H9 (cell line): ENCODE measurements around the gene FICD. TPM values are rescaled to one million over a fixed set of nuclear protein-coding genes. Genes with fewer than 3 reads are reported as not detected.

Experiments
- DNase-seq: peaks from one replicate; pipeline ENCODE4 v3.0.0-alpha.2; 2017
- H2AFZ ChIP-seq: one replicate; pipeline ENCODE4 v1.6.1; 2013; ENCODE audit warnings: mild to moderate bottlenecking, low read length, control low read depth, moderate library complexity
- H2AK5ac ChIP-seq: 2 replicates; pipeline ENCODE4 v1.6.1; 2013; ENCODE audit warnings: low read length, control low read depth, mixed read lengths; ENCODE audit not compliant: insufficient read length
- H2BK120ac ChIP-seq: one replicate; pipeline ENCODE4 v1.6.1; 2013; ENCODE audit warnings: low read depth, mild to moderate bottlenecking, low read length, control low read depth, inconsistent platforms; ENCODE audit not compliant: poor library complexity, severe bottlenecking
- H2BK12ac ChIP-seq: 2 replicates; pipeline ENCODE4 v1.6.1; 2013; ENCODE audit warnings: low read length, control low read depth, mixed read lengths, low read depth; ENCODE audit not compliant: insufficient read length
- H2BK15ac ChIP-seq: 2 replicates; pipeline ENCODE4 v1.6.1; 2013; ENCODE audit warnings: low read depth, low read length, control low read depth
- H2BK20ac ChIP-seq: one replicate; pipeline ENCODE4 v1.6.1; 2013; ENCODE audit warnings: low read depth, mild to moderate bottlenecking, low read length, control low read depth, inconsistent platforms; ENCODE audit not compliant: poor library complexity, severe bottlenecking
- H2BK5ac ChIP-seq: 2 replicates; pipeline ENCODE4 v1.6.1; 2013; ENCODE audit warnings: low read length, control low read depth, mixed read lengths; ENCODE audit not compliant: insufficient read length
- H3K14ac ChIP-seq: 2 replicates; pipeline ENCODE4 v1.6.1; 2013; ENCODE audit warnings: low read length, control low read depth; ENCODE audit not compliant: insufficient read depth
- H3K18ac ChIP-seq: 2 replicates; pipeline ENCODE4 v1.6.1; 2013; ENCODE audit warnings: low read depth, mild to moderate bottlenecking, mixed read lengths, low read length, control low read depth; ENCODE audit not compliant: insufficient read length
- H3K23ac ChIP-seq: 2 replicates; pipeline ENCODE4 v1.6.1; 2013; ENCODE audit warnings: low read length, control low read depth, mixed read lengths, low read depth; ENCODE audit not compliant: insufficient read length
- H3K23me2 ChIP-seq: 2 replicates; pipeline ENCODE4 v1.6.1; 2013; ENCODE audit warnings: low read depth, mild to moderate bottlenecking, mixed read lengths, low read length, control low read depth; ENCODE audit not compliant: insufficient read length, poor library complexity, severe bottlenecking
- H3K27ac ChIP-seq: 2 replicates; pipeline ENCODE4 v1.5.1; 2013; ENCODE audit warnings: low read length, control low read depth, mixed read lengths, low read depth; ENCODE audit not compliant: insufficient read length
- H3K27me3 ChIP-seq: 2 replicates; pipeline ENCODE4 v1.6.1; 2013; ENCODE audit warnings: low read length, control low read depth, inconsistent platforms; ENCODE audit not compliant: insufficient read depth
- H3K4ac ChIP-seq: 2 replicates; pipeline ENCODE4 v1.6.1; 2013; ENCODE audit warnings: low read depth, mild to moderate bottlenecking, control low read depth, inconsistent platforms, low read length, moderate library complexity
- H3K4me1 ChIP-seq: 2 replicates; pipeline ENCODE4 v1.6.1; 2013; ENCODE audit warnings: low read length, control low read depth, inconsistent platforms; ENCODE audit not compliant: insufficient read depth
- H3K4me2 ChIP-seq: 2 replicates; pipeline ENCODE4 v1.6.1; 2013; ENCODE audit warnings: low read length, control low read depth, mixed read lengths; ENCODE audit not compliant: insufficient read length, insufficient read depth
- H3K56ac ChIP-seq: 2 replicates; pipeline ENCODE4 v1.6.1; 2013; ENCODE audit warnings: low read depth, mild to moderate bottlenecking, mixed read lengths, low read length, control low read depth; ENCODE audit not compliant: insufficient read length
- H3K79me1 ChIP-seq: 2 replicates; pipeline ENCODE4 v1.6.1; 2013; ENCODE audit warnings: low read depth, mild to moderate bottlenecking, moderate library complexity, low read length, control low read depth, inconsistent platforms; ENCODE audit not compliant: insufficient read depth, poor library complexity, severe bottlenecking
- H3K79me2 ChIP-seq: 2 replicates; pipeline ENCODE4 v1.6.1; 2013; ENCODE audit warnings: low read length, control low read depth, inconsistent platforms; ENCODE audit not compliant: insufficient read depth
- H3K9ac ChIP-seq: 2 replicates; pipeline ENCODE4 v1.6.1; 2013; ENCODE audit warnings: low read length, control low read depth, mixed read lengths; ENCODE audit not compliant: insufficient read length; ENCODE audit errors: extremely low read depth
- H3K9me3 ChIP-seq: one replicate; pipeline ENCODE4 v1.6.1; 2013; ENCODE audit warnings: low read depth, low read length, inconsistent platforms; ENCODE audit not compliant: control insufficient read depth
- H3T11ph ChIP-seq: one replicate; pipeline ENCODE4 v1.6.1; 2013; ENCODE audit warnings: mild to moderate bottlenecking, low read length, control low read depth, inconsistent platforms
- H4K20me1 ChIP-seq: one replicate; pipeline ENCODE4 v1.6.1; 2013; ENCODE audit not compliant: control insufficient read depth, insufficient read length, insufficient read depth
- H4K5ac ChIP-seq: 2 replicates; pipeline ENCODE4 v1.6.1; 2013; ENCODE audit warnings: low read depth, mild to moderate bottlenecking, mixed read lengths, low read length, control low read depth; ENCODE audit not compliant: insufficient read length
- H4K8ac ChIP-seq: replicated peaks from 2 replicates; pipeline ENCODE4 v1.6.1; 2013; ENCODE audit warnings: low read length, control low read depth, mixed read lengths, low read depth; ENCODE audit not compliant: insufficient read length
- H4K91ac ChIP-seq: 2 replicates; pipeline ENCODE4 v1.6.1; 2013; ENCODE audit warnings: low read depth, mild to moderate bottlenecking, moderate library complexity, mixed read lengths, low read length, control low read depth; ENCODE audit not compliant: insufficient read length
- H3K27ac Mint-ChIP-seq, 3 experiments: 2 replicates in 2 of 3; 3 replicates in 1 of 3; pipeline ENCODE4 v1.8.0; 2020 to 2021; ENCODE audit warnings: mixed read lengths in 3 of 3, mild to moderate bottlenecking in 1 of 3, moderate library complexity in 1 of 3
- H3K27me3 Mint-ChIP-seq: 2 replicates; pipeline ENCODE4 v1.8.0; 2021; ENCODE audit warnings: low read depth, mild to moderate bottlenecking, moderate library complexity, mixed read lengths
- H3K36me3 Mint-ChIP-seq, 3 experiments: 2 replicates in 2 of 3; 3 replicates in 1 of 3; pipeline ENCODE4 v1.8.0; 2020 to 2021; ENCODE audit warnings: low read depth in 3 of 3, mixed read lengths in 3 of 3; ENCODE audit not compliant: insufficient read depth in 1 of 3
- H3K4me1 Mint-ChIP-seq, 2 experiments: 2 replicates each; pipeline ENCODE4 v1.8.0; 2020; ENCODE audit warnings: mixed read lengths in 2 of 2
- H3K4me3 Mint-ChIP-seq, 2 experiments: 2 replicates in 1 of 2; 3 replicates in 1 of 2; pipeline ENCODE4 v1.8.0; 2020 to 2021; ENCODE audit warnings: mild to moderate bottlenecking in 2 of 2, mixed read lengths in 2 of 2, moderate library complexity in 1 of 2
- H3K9me3 Mint-ChIP-seq, 2 experiments: 2 replicates in 1 of 2; 3 replicates in 1 of 2; pipeline ENCODE4 v1.8.0; 2020; ENCODE audit warnings: mild to moderate bottlenecking in 2 of 2, mixed read lengths in 2 of 2, moderate library complexity in 1 of 2
- WGBS: extraction: QIAGEN DNeasy Blood & Tissue Kit; methylation state at CpG from one replicate; pipeline ENCODE4 v1.1.7; 2013; ENCODE audit warnings: missing lambda C conversion rate, low lambda C conversion rate, mixed read lengths; ENCODE audit not compliant: insufficient read length; ENCODE audit errors: extremely low coverage; 5-methylcytosine and 5-hydroxymethylcytosine counted together
- total RNA-seq: library from RNA; stranded (reverse); gene quantifications from 2 replicates; pipeline ENCODE4 v1.2.1, GENCODE V29; 2021
- TF ChIP-seq, protein P1 (sequence below): fragments of 200-600 bp; sonication (generic); conservative IDR thresholded peaks from 3 replicates; pipeline ENCODE4 v1.8.0; 2021; ENCODE audit warnings: antibody characterized with exemption, mild to moderate bottlenecking

The FICD gene
- total RNA-seq, 1 experiment from 2014 or later, result 5.1 TPM

DNA sequence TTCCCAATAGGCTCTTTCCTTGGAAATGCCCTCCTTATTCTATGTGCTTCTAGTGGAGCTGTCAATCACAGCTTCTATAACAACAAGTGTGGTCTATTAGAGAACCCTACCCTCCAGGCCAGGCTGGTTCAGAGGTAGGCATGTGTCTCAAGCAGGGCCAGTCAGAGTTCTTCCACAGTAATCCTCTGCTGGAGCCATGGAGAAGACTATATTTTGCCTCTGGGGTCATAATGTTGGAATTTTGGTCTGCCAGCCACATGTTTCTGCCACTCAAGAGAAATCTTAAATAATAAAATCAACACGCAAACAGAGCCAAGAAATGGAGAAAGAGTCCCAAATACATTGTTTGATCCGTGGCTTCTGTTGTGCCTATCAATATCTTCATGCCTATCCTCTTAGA lies 23.8 kb upstream of the FICD start:
- Mint-ChIP-seq H3K27ac (no peak overlapping the region), H3K36me3 (peaks cover 2 to 6% (median 3%) of the 10 kb centered on the region in 3 experiments; a peak in 1 of 7 replicates), H3K4me1 (no peaks in the 10 kb centered on the region), H3K27me3 (peaks cover 2% of the 10 kb centered on the region), H3K4me3 (no peak overlapping the region), H3K9me3 (peaks cover 9 to 12% of the 10 kb centered on the region in 2 experiments)
- Histone ChIP-seq H4K91ac (no peak overlapping the region), H3K79me2 (no peaks in the 10 kb centered on the region), H3K56ac (no peak overlapping the region), H2AFZ (no peak overlapping the region), H4K8ac (no peak overlapping the region), H4K20me1 (no peaks in the 10 kb centered on the region), H2BK15ac (no peak overlapping the region), H3K23ac (no peak overlapping the region), H3K4ac (no peak overlapping the region), H2BK12ac (no peak overlapping the region), H2BK20ac (no peak overlapping the region), H2BK5ac (no peak overlapping the region), H3K9me3 (no peaks in the 10 kb centered on the region), H3K79me1 (no peaks in the 10 kb centered on the region), H2BK120ac (no peak overlapping the region), H4K5ac (no peak overlapping the region), H2AK5ac (no peak overlapping the region), H3K27ac (no peak overlapping the region), H3T11ph (no peak overlapping the region), H3K4me1 (no peaks in the 10 kb centered on the region), H3K23me2 (no peaks in the 10 kb centered on the region), H3K14ac (no peak overlapping the region), H3K9ac (no peak overlapping the region), H3K4me2 (no peak overlapping the region), H3K27me3 (no peaks in the 10 kb centered on the region), H3K18ac (no peak overlapping the region)
- DNase-seq, result no peak
- no CpG with 5 or more reads among the region's 2 CpGs for WGBS
- TF ChIP-seq, protein P1, sequence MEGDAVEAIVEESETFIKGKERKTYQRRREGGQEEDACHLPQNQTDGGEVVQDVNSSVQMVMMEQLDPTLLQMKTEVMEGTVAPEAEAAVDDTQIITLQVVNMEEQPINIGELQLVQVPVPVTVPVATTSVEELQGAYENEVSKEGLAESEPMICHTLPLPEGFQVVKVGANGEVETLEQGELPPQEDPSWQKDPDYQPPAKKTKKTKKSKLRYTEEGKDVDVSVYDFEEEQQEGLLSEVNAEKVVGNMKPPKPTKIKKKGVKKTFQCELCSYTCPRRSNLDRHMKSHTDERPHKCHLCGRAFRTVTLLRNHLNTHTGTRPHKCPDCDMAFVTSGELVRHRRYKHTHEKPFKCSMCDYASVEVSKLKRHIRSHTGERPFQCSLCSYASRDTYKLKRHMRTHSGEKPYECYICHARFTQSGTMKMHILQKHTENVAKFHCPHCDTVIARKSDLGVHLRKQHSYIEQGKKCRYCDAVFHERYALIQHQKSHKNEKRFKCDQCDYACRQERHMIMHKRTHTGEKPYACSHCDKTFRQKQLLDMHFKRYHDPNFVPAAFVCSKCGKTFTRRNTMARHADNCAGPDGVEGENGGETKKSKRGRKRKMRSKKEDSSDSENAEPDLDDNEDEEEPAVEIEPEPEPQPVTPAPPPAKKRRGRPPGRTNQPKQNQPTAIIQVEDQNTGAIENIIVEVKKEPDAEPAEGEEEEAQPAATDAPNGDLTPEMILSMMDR, result no peak
